ENCODE data around the gene FEM1C.

Gene FEM1C

GRCh38 chr5:115585265-115585664 is 40.7 kb upstream of the FEM1C start:
- H4K12ac ChIP-seq (ENCODE audit: low read depth, low read length) = no peak overlapping the region
- no peak overlapping the region for H2AFZ ChIP-seq (ENCODE audit: insufficient read depth, low read length, poor library complexity)
- H3K27ac ChIP-seq (ENCODE audit: low read depth, low read length) = no peak overlapping the region
- H2BK5ac ChIP-seq (ENCODE audit: low read depth, low read length, poor library complexity) = no peak overlapping the region
- no peaks in the 10 kb centered on the region for H3K79me2 ChIP-seq (ENCODE audit: control insufficient read depth, insufficient read depth, low read length, poor library complexity)
- DNase-seq = peak in 1 of 2 donors; percentile 51
- no peak overlapping the region for H2BK12ac ChIP-seq (ENCODE audit: low read length)
- H3K4me2 ChIP-seq (ENCODE audit: low read length) = no peak overlapping the region
- H3K9me3 ChIP-seq (ENCODE audit: insufficient read depth, low read depth, low read length) = no peaks in the 10 kb centered on the region
- H3K4me1 ChIP-seq (ENCODE audit: control insufficient read depth in 1 of 2, insufficient read depth in 2 of 2, low read length in 2 of 2) = no peaks in the 10 kb centered on the region
- H4K91ac ChIP-seq (ENCODE audit: low read depth, low read length) = no peak overlapping the region
- no peak overlapping the region for H3K23ac ChIP-seq (ENCODE audit: low read length)
- no peak overlapping the region for H3K18ac ChIP-seq (ENCODE audit: low read length)
- WGBS (ENCODE audit: extremely low coverage, insufficient coverage, insufficient read length) = no CpG with 5 or more reads among the region's 1 CpG
- no peaks in the 10 kb centered on the region for H3K79me1 ChIP-seq (ENCODE audit: low read length)
- H3K27me3 ChIP-seq (ENCODE audit: insufficient read depth, low read length) = no peaks in the 10 kb centered on the region
- no peak overlapping the region for H3K9ac ChIP-seq (ENCODE audit: low read length)
- H3K4ac ChIP-seq (ENCODE audit: low read depth, low read length) = no peak overlapping the region
- H3K4me3 ChIP-seq (ENCODE audit: low read depth, low read length) = no peak overlapping the region
- H3K36me3 ChIP-seq (ENCODE audit: control insufficient read depth in 1 of 2, insufficient read depth in 2 of 2, low read length in 2 of 2) = no peaks in the 10 kb centered on the region
- H4K8ac ChIP-seq (ENCODE audit: low read depth, low read length) = no peak overlapping the region
- H2AK5ac ChIP-seq (ENCODE audit: low read length) = no peak overlapping the region
- H2BK120ac ChIP-seq (ENCODE audit: insufficient read depth, low read length, poor library complexity) = no peak overlapping the region
- no peak overlapping the region for H3K14ac ChIP-seq (ENCODE audit: low read length)

- Histone ChIP-seq H3K9me3 (ENCODE audit: insufficient read depth, low read depth, low read length) (no peaks in the 10 kb centered on the region), H2AK5ac (ENCODE audit: low read length) (no peak overlapping the region), H4K12ac (ENCODE audit: low read depth, low read length) (no peak overlapping the region), H2BK12ac (ENCODE audit: low read length) (no peak overlapping the region), H4K91ac (ENCODE audit: low read depth, low read length) (no peak overlapping the region), H3K9ac (ENCODE audit: low read length) (no peak overlapping the region), H3K36me3 (ENCODE audit: control insufficient read depth in 1 of 2, insufficient read depth in 2 of 2, low read length in 2 of 2) (no peaks in the 10 kb centered on the region), H2BK5ac (ENCODE audit: low read depth, low read length, poor library complexity) (no peak overlapping the region), H3K14ac (ENCODE audit: low read length) (no peak overlapping the region), H3K4ac (ENCODE audit: low read depth, low read length) (no peak overlapping the region), H2AFZ (ENCODE audit: insufficient read depth, low read length, poor library complexity) (no peak overlapping the region), H3K4me3 (ENCODE audit: low read depth, low read length) (no peak overlapping the region), H4K8ac (ENCODE audit: low read depth, low read length) (no peak overlapping the region), H3K27ac (ENCODE audit: low read depth, low read length) (no peak overlapping the region), H3K4me1 (ENCODE audit: control insufficient read depth in 1 of 2, insufficient read depth in 2 of 2, low read length in 2 of 2) (no peaks in the 10 kb centered on the region), H3K27me3 (ENCODE audit: insufficient read depth, low read length) (no peaks in the 10 kb centered on the region), H3K4me2 (ENCODE audit: low read length) (no peak overlapping the region), H3K79me2 (ENCODE audit: control insufficient read depth, insufficient read depth, low read length, poor library complexity) (no peaks in the 10 kb centered on the region), H3K18ac (ENCODE audit: low read length) (no peak overlapping the region), H3K79me1 (ENCODE audit: low read length) (no peaks in the 10 kb centered on the region), H2BK120ac (ENCODE audit: insufficient read depth, low read length, poor library complexity) (no peak overlapping the region), H3K23ac (ENCODE audit: low read length) (no peak overlapping the region)
- WGBS (ENCODE audit: extremely low coverage, insufficient coverage, insufficient read length) = no CpG with 5 or more reads among the region's 1 CpG
- no peak for DNase-seq
These were observed 39.9 kb upstream of the FEM1C start for GRCh38 chr5:115584501-115584900.

- Histone ChIP-seq H3K14ac (ENCODE audit: low read length) (no peak overlapping the region), H3K9ac (ENCODE audit: low read length) (no peak overlapping the region)
These were observed 38.9 kb upstream of the FEM1C start for GRCh38 chr5:115583474-115583873.

GRCh38 chr5:115580941-115581340 is 36.4 kb upstream of the FEM1C start:
- H2AK5ac ChIP-seq (ENCODE audit: low read length) = no peak overlapping the region
- H2BK5ac ChIP-seq (ENCODE audit: low read depth, low read length, poor library complexity) = no peak overlapping the region
- H3K4me2 ChIP-seq (ENCODE audit: low read length) = no peak overlapping the region
- H3K18ac ChIP-seq (ENCODE audit: low read length) = no peak overlapping the region
- H4K91ac ChIP-seq (ENCODE audit: low read depth, low read length) = no peak overlapping the region
- no peak overlapping the region for H2AFZ ChIP-seq (ENCODE audit: insufficient read depth, low read length, poor library complexity)
- no peaks in the 10 kb centered on the region for H3K79me2 ChIP-seq (ENCODE audit: control insufficient read depth, insufficient read depth, low read length, poor library complexity)
- H3K14ac ChIP-seq (ENCODE audit: low read length) = no peak overlapping the region
- H3K79me1 ChIP-seq (ENCODE audit: low read length) = no peaks in the 10 kb centered on the region
- H3K27ac ChIP-seq (ENCODE audit: low read depth, low read length) = no peak overlapping the region
- no peak overlapping the region for H3K23ac ChIP-seq (ENCODE audit: low read length)
- no peaks in the 10 kb centered on the region for H3K9me3 ChIP-seq (ENCODE audit: insufficient read depth, low read depth, low read length)
- H2BK12ac ChIP-seq (ENCODE audit: low read length) = no peak overlapping the region
- H3K9ac ChIP-seq (ENCODE audit: low read length) = no peak overlapping the region
- no CpG with 5 or more reads among the region's 2 CpGs for WGBS (ENCODE audit: extremely low coverage, insufficient coverage, insufficient read length)
- H4K12ac ChIP-seq (ENCODE audit: low read depth, low read length) = no peak overlapping the region
- H3K36me3 ChIP-seq (ENCODE audit: control insufficient read depth in 1 of 2, insufficient read depth in 2 of 2, low read length in 2 of 2) = no peaks in the 10 kb centered on the region
- H4K8ac ChIP-seq (ENCODE audit: low read depth, low read length) = no peak overlapping the region
- no peaks in the 10 kb centered on the region for H3K27me3 ChIP-seq (ENCODE audit: insufficient read depth, low read length)
- no peaks in the 10 kb centered on the region for H3K4me1 ChIP-seq (ENCODE audit: control insufficient read depth in 1 of 2, insufficient read depth in 2 of 2, low read length in 2 of 2)
- no peak overlapping the region for H3K4me3 ChIP-seq (ENCODE audit: low read depth, low read length)
- H3K4ac ChIP-seq (ENCODE audit: low read depth, low read length) = no peak overlapping the region
- DNase-seq = no peak
- no peak overlapping the region for H2BK120ac ChIP-seq (ENCODE audit: insufficient read depth, low read length, poor library complexity)

More at GRCh38 chr5:115583474-115583873, 38.9 kb upstream of the FEM1C start:
- Histone ChIP-seq H2AK5ac (ENCODE audit: low read length) (no peak overlapping the region), H3K4me1 (ENCODE audit: control insufficient read depth in 1 of 2, insufficient read depth in 2 of 2, low read length in 2 of 2) (no peaks in the 10 kb centered on the region), H2BK5ac (ENCODE audit: low read depth, low read length, poor library complexity) (no peak overlapping the region), H3K4me2 (ENCODE audit: low read length) (no peak overlapping the region), H3K23ac (ENCODE audit: low read length) (no peak overlapping the region), H3K27ac (ENCODE audit: low read depth, low read length) (no peak overlapping the region), H3K79me1 (ENCODE audit: low read length) (no peaks in the 10 kb centered on the region), H3K36me3 (ENCODE audit: control insufficient read depth in 1 of 2, insufficient read depth in 2 of 2, low read length in 2 of 2) (no peaks in the 10 kb centered on the region), H3K4me3 (ENCODE audit: low read depth, low read length) (no peak overlapping the region), H4K91ac (ENCODE audit: low read depth, low read length) (no peak overlapping the region), H3K27me3 (ENCODE audit: insufficient read depth, low read length) (no peaks in the 10 kb centered on the region), H3K18ac (ENCODE audit: low read length) (no peak overlapping the region), H2BK120ac (ENCODE audit: insufficient read depth, low read length, poor library complexity) (no peak overlapping the region), H4K8ac (ENCODE audit: low read depth, low read length) (no peak overlapping the region), H3K4ac (ENCODE audit: low read depth, low read length) (no peak overlapping the region), H2BK12ac (ENCODE audit: low read length) (no peak overlapping the region), H3K79me2 (ENCODE audit: control insufficient read depth, insufficient read depth, low read length, poor library complexity) (no peaks in the 10 kb centered on the region), H3K9me3 (ENCODE audit: insufficient read depth, low read depth, low read length) (no peaks in the 10 kb centered on the region), H4K12ac (ENCODE audit: low read depth, low read length) (no peak overlapping the region), H2AFZ (ENCODE audit: insufficient read depth, low read length, poor library complexity) (no peak overlapping the region)
- no CpG with 5 or more reads among the region's 3 CpGs for whole genome bisulfite sequencing (ENCODE audit: extremely low coverage, insufficient coverage, insufficient read length)
- DNase-seq = no peak

All from trophoblast cell (in vitro differentiated cells and primary cell).